Kidney tubule cell (primary cell): ENCODE measurements around the gene WBP2.
"Not testable (repeated sequence)": the region's sequence is repeated elsewhere in the genome, so short reads cannot be mapped to it uniquely, and the experiment has no call there.

Experiments
- DNase-seq: peaks from one replicate; pipeline ENCODE4 v3.0.0-alpha.2; 2018; ENCODE audit warnings: low spot score

The WBP2 gene

DNA sequence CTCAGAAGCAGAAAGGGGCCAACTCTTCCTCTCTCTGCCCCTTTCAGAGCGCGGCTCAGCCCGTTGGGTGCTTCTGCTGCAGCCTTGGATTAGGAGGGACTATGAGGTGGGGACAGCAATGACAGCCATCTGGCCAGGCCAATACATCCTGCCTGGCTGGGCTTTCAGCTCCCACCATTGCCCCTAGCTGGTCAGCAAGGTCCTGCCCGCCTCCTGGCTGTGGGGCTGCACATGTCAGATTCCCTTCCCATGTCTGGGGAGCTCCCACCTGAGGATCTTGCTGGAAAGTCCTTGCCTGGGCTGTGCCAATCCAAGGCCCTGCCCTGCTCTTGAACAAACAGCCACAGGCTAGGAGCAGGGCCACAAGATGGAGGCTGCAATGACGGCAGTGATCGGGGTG is 33.3 kb upstream of the WBP2 start:
- no peak for DNase-seq

DNA sequence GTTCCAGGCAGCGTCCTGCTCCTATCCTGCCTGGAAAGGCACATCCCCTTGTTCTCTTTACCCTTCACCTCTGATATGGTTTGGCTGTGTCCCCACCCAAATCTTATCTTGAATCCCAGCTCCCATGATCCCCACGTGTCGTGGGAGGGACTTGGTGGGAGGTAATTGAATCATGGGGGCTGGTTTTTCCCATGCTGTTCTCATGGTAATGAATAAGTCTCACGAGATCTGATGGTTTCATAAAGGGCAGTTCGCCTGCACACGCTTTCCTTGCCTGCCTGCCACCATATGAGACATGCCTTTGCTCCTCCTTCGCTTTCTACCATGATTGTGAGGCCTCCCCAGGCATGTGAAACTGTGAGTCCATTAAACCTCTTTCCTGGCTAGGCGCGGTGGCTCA is 30.7 kb upstream of the WBP2 start:
- DNase-seq: not testable (repeated sequence)

DNA sequence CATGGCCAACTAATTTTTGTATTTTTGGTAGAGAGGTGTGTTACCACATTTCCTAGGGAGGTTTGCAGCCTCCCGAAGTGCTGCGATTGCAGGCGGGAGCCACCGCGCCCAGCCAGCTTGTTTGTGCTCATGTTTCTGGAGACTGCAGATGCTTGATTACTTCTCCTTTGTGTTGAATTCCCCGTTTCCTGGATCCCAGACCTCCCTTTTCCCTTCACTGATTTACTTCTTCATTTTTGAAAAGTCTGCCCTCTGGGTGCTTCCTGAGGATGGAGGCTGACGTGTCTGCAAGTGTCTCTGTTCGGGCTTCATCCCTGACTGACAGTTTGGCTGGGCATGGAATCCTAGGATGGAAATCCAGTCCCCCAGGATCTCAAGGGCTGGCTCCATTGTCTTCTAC is 30.3 kb upstream of the WBP2 start:
- no peak for DNase-seq

DNA sequence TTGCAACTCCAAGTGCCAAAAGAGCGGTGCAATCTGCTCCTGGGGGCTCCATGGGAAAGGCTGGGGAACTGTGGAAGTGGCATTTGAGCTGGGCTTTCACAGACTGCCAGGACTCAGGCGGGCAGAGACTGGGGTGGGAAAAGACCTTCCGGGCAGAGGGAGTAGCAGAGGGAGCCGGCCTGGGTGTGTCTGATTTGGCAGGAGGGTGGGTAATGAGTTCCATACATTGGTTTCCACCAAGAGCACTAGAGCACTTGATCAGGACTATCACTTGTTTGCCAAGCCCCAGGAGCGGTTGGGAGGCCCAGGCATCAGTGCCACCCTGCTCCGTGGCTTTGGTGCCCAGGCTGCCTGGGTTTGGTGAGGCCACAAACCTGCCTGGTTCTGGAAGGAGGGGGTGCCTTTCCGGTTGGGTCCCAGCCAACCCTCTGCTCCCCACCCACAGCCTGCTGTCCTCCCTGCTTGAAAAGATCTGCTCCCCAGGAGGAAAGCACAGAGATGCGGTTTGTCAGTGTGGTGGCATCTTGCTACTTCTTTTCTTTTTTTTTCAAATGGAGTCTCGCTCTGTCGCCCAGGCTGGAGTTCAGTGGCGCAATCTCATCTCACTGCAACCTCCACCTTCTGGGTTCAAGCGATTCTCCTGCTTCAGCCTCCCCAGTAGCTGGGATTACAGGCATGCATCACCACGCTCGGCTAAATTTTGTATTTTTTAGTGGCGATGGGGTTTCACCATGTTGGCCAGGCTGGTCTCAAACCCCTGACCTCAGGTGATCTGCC is 26.7 kb upstream of the WBP2 start:
- DNase-seq: no peak

DNA sequence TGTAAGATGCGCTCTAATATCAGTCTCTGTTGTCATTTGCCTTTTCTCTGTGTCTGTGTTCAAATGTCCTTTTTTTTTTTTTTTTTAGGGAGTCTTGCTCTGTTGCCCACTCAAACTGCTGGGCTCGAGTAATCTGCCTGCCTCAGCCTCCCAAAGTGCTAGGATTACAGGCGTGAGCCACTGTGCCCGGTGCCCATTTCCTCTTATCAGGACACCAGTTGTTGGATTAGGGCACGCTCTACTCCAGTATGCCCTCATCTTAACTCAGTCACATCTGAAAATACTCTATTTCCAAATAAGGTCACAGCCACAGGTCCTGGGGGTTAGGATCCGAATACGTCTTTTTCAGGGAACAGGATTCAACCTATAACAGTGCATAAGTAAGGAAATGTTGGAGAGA is 25.1 kb upstream of the WBP2 start:
- no peak for DNase-seq

DNA sequence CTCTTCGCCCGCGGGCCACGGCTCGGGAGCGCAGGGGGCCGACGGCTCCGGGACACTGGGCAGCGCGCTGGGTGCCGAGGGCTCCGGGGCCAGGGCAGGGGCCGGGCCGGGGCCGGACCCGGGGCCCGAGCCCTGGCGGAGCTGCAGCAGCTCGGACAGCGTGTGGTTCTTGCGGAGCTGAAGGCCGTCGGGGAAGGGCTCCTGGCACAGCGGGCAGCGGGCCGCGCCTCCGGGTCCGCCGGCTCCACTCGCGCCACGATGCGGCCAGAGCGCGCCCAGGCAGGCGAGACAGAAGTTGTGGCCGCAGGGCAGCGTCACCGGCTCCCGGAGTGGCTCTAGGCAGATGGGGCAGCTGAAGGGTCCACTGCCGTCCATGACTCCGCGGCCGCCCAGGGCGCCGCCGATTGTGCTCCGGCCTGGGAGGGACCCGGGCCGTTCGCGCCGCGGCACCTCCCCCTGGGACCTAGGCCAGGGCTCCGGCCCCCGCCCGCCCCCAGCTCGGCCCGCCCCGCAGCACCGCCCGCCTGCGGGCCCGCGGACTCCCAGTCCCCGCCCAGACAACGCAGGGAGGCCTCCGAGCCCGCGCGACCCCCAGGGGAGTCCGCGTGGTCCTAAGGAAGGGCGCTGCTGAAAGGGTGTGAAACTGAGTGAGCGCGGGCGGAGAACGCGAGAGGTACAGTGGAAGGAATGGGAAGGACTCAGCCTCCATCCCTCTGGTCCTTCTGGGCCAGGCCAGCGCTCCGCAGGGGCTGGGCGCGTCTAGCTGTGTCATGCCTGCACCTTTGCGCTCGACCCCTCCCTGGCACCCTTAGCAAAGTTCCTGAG is 23.3 kb upstream of the WBP2 start, which contains the start of gene TRIM47:
Gene TRIM47 (minus strand): TSS at position 408 of the 825 bp plus-strand sequence. CDS start 33 bp downstream, at position 375.
- peak; percentile 75 for DNase-seq

DNA sequence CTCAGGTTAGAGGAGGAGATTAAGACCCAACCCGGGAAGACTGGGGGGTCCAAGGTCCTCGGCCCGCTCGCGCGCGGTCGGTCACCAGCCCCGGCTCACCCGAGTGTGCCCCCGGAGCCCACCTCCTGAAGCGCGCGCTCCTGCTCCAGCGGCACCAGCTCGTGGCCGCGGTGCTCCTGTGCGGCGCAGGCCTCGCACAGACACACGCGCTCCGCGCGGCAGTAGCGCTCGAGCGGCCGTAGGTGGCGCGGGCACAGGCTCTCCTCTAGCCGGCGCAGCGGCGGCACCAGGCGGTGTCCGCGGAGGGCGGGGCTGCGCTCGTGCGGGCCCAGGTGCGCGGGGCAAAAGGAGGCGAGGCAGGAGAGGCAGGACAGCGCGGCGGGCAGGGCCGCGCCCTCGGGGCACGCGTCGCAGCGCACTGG is 22.6 kb upstream of the WBP2 start:
- DNase-seq: peak; percentile 79

DNA sequence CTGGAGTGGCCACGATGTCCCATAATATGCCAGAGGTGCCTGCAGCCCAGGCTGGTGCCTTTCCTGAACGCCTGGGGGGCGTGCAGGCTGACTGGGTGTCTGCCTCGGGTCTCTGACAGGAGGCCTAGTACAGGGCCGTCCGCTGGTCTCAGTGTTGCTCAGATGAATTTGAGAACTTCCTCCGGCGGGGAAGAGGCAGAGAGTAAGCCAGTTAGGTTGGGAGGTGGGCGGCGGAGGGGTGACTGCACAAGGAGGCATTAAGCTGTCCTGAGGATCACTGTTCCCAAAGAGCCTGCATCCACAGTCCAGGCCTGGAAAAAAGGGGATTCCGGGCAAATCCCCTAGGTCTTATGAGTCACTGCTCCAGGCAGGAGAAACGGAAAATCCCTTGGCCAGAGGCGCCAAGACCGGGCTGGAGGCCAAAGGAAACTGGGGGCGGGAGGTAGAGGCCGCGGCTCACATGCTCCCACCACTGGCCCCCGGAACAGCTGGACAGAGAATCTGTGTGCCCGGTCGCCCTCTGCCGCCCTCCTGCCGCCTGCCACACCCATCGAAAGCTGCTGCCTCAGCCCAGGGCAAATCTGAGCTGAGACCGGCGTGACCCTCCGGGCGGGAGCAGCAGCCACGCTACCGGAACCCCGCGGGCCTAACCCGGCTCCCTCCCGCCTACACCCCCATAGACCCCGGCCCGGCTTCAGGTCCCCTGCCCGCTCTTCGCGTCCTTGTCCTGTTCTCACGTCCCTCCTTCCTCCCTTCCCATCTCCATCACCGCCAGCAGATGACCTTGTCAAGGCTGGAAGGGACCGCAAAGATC is 22.0 kb upstream of the WBP2 start:
- peak; percentile 97 for DNase-seq

DNA sequence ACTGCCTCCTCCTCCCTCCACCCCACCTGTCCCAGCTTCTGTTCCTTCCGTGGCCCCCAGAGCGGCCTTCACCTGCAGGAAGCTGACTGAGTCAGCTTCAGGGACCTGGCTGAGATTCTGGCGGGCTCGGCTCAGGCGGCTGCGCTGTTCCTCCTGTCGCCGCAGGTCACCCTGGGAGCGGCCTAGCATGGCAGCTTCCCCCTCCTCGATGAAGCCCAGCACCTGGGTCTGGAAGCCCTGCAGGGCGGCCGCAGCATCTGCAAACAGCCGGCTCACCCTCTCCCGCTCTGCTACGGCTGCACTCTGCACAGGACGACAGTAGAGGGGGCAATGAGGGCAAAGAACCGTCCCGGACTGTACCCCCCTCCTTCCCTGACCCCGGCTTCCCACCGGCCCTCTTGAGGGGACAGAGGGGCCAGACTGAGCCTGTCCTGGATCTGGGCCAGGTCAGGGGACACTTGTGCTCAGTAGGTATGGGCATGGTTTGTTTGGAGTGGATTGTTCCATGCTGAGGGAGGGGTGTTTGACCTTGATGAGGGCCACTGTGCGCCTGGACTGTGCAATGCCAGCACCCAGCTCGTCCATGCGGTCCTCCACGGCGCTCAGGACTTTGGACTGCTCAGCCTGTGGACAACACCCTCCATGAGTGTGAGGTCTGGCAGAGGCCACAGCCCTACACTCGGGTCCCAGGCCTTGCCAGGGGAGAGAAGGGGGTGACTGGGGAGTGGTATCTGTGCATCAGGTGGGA is 21.2 kb upstream of the WBP2 start:
- peak; percentile 96 for DNase-seq

DNA sequence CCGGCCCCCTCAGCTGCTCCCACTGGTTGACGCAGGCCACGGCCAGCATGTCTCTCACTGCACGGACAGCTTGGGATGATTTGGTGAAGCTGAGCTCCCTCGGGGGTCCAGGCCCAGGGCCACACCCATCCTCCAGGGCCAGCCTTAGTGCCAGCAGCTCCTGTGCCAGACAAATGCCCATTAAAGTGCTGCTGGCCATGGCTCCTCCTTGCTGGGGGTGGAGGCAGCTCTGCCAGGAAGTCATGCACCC is 20.7 kb upstream of the WBP2 start:
- DNase-seq: no peak

DNA sequence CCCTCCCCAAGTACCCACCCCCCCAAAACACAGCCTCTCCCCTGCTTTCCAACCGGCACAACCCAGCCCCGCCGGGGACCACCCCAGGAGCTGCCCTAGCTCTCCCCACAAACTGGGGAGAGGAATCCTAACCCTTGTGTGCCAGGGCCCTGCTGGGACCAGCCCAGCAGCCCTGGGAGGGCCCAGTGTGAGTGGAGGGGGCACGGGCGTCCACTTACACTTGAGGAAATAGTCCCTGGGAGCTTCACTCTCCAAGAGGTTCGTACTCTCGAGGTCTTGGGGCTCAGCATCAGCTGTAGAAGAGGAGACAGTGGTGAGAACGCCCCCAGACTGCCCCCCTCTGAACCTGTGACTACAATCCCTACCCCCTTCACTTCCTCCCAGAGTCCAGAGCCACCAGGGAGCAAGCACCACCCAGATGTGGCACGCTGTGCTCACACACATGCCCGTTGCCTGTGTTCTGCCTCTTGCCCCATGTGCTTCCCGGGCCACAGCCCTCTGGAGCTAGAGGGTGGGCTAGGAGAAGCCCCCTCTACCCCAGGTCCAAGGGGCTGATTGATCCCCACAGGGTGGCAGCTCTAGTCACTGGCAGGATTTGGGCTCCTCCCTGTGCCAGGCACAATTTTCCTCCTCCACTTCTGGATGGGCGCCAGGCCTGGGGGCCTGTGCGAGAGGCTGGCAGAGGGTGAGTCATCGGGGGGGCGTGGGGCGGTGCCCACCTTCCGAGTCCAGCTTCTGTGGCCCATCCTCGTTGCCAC is 20.2 kb upstream of the WBP2 start:
- no peak for DNase-seq

DNA sequence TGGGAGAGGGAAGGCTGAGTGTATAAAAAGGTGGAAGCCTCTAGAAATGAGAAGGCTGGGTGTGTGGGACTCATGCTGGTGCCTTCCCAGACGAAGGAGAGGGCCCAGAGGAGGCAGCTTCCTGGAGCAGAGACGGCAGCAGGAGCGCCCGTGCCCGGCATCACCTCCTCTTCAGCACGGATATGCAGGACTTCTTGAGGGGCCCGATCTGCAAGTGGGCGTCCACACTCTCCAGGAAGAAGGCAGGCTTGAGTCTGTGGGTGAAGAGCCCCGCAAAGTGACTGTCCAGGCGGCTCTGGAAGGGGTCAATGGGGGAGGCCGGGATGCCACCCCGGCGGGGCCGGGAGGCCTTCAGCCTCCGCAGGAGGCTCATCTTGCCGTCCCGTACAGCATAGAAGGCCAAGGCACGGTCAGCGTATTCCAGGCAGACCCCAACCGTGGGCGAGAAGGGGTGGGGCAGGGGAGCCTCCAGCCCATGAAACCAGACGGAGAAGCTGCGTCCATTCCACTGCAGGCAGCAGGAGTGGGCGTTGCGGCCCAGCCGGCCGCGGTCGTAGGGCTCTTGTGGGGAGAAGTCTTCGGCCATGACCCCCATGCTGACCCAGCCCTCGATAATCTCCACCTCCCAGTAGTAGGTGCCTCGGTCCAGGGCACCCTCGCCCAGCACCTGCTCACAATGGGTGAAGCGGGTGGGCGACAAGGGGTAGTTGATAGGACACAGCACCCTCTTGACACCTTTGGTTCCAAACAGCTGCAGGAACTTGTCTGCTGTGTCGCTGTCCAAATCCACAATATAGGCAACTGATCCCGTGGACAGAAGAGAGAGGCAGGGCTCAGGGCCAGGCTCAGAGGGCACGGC is 19.4 kb upstream of the WBP2 start:
- no peak for DNase-seq

DNA sequence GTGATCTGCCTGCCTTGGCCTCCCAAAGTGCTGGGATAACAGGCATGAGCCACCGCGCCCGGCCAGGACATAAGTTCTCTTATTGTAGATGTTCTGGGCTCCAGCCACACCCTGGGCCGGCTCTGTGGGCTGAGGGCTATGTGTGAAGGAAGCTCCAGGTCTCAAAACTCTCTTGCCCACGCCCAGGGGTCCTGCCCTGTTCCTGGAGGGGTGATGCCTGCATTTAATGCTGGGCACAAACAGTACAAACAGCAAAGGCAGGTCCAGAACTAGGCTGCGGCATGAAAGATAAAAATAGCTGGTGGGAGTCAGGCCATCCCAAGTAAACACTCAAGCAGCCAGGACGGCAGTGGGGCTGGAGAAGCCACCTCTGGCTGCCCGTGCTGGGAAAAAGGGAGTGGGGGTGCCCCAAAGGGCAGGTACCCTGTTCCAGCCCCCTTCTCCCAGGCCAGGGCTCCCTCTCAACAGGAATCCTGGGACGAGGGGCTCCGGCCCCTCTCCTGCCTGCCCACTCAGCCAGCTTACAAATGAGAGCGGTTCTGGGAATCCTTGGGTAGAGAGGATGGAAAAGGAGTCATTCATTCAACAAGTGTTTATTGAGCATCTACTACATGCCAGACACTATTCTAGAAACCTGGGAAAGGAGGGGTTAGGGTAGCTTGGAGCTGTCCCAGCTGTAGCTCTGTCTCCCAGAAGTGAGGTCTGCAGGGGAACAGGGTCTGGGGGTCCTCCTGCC is 18.6 kb upstream of the WBP2 start:
- DNase-seq: no peak

DNA sequence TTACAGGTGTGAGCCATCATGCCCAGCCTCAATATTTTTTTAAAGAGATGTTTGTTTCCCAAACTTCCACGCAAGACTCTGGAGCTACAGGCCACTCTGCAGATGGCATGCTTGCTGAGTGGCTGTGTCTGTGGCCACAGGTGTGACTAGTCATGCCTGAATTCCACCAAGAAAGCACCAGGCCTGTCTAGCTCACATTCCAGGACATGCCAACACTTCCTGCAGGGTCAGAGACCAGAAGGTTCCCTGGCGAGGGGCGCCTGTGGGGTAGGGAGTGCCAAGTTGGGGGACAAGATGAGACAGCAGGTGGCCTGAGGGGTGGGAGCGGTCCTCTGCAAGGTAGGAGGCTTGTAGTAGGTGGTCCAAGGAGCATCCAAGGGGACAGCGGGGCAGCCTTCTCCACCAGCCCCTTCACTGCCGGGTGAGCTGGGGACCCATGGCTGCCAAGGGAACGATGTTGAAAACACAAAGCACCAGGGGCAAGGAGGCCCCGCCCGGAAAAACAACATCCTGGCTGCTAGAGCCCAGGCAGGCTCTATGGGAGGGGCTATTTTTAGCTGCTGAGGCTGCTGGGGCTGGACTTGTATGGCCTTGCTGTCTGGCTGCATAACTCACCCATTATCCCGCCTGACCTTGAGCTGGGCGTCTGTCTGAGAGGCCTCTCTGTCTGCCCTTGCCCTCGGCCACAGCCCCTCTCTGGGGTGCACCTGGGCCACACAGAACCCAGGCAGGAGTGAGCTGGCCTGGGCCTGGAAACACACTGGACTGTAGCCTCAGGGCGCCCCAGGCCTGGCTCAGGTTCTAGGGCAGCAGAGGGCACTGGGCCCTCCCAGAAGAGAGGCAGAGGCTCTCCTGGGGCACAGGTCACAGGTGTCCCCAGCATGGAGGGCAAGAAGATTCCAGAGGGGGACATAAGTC is 17.6 kb upstream of the WBP2 start:
- DNase-seq: peak; percentile 90

DNA sequence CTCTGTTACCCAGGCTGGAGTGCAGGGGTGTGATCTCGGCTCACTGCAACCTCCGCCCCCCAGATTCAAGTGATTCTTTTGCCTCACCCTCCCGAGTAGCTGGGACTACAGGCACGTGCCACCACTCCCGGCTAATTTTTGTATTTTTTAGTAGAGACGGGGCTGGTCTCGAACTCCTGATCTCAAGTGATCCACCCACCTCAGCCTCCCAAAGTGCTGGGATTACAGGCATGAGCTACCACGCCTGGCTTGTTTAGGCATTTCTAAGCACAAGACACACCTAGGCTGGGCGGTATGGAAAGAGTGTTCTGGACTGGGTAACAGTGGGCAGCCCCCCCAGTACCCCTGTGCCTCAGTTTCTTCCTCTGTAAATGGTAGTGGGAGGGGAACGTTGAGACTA is 15.1 kb upstream of the WBP2 start:
- not testable (repeated sequence) for DNase-seq

DNA sequence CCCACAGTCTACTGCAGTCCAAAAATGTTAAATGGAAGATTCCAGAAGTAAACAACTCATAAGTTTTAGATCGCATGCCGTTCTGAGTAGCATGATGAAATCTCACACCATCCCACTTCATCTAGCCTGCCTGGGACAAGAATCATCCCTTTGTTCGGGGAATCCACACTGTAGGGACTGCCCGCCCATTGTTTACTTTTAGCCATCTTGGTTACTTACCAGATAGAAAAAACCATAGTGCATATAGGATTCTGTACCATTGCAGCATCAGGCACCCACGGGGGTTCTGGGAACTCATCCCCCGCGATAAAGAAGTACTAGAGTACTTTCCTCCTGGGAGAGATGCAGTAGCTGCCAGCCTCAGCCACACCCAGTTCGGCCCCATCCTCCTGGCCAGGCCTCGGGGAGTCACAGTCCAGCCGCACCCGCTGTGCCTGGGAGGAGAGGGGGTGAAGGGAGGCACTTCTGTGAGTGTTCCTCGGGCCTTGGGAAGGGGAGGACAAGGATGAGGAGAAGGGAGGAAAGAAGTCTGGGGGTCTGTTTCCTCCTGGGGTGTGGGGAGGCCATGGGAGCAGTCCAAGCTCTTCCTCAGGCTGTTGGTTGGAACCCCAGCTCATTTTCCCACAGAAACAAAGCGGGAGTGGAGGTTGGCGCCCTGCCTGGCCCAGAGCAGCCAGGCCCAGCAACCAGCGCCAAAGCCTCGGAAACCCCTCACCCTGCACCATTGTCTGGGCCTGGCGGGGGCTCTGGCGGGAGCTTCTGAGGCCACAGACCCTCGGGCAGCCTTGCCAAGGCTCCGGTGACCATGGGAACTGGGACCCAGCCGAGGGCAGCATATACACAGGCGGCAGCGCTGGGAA is 14.4 kb upstream of the WBP2 start:
- no peak for DNase-seq

DNA sequence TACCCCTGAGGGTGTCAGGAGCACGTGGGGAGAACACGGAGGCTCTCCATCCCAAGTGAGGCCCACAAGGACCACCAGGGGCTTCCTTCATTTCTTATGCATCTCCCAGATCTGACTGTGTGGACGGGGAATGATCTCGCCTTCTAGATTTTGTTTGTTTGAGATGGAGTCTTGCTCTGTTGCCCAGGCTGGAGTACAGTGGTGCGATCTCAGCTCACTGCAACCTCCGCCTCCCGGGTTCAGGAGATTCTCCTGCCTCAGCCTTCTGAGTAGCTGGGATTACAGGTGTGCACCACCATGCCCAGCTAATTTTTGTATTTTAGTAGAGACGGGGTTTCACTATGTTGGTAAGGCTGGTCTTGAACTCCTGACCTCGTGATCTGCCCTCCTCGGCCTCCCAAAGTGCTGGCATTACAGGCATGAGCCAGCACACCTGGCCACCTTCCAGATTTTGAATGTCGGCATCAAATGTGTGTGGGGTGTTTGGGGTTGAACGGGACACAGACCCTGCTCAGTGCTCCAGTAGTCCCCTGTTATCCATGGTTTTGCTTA is 13.7 kb upstream of the WBP2 start:
- DNase-seq: not testable (repeated sequence)
